HL-60 (cell line): Measurements from ENCODE around the gene PECR.

Source experiments
- DNase-seq, 2 experiments: peaks; one replicate each; pipeline ENCODE4 v3.0.0-alpha.2; 2010 to 2020; ENCODE audit warnings: low read depth in 1 of 2, low spot score in 1 of 2
- H3K27ac ChIP-seq: fragments of 250-450 bp; sonication (Bioruptor Pico); replicated peaks from 2 replicates; pipeline ENCODE4 v1.5.1; 2020; ENCODE audit warnings: mild to moderate bottlenecking, moderate library complexity
- H3K27me3 ChIP-seq: fragments of 250-450 bp; sonication (Bioruptor Pico); 2 replicates; pipeline ENCODE4 v1.5.1; 2021; ENCODE audit warnings: mild to moderate bottlenecking, moderate library complexity; ENCODE audit not compliant: insufficient read depth, poor library complexity, severe bottlenecking
- H3K4me3 ChIP-seq: replicated peaks from 2 replicates; pipeline ENCODE4 v1.5.1; 2011; ENCODE audit warnings: mild to moderate bottlenecking, control low read depth, low read length; ENCODE audit not compliant: insufficient read depth
- GABPA ChIP-seq: IDR thresholded peaks from 2 replicates; pipeline ENCODE4 v1.6.1; 2012; ENCODE audit warnings: low read depth
- POLR2AphosphoS5 ChIP-seq: IDR thresholded peaks from 2 replicates; pipeline ENCODE4 v1.6.1; 2012; ENCODE audit warnings: low read depth
- SPI1 ChIP-seq: IDR thresholded peaks from 2 replicates; pipeline ENCODE4 v1.6.1; 2012; ENCODE audit warnings: low read depth, mild to moderate bottlenecking, borderline replicate concordance
- TF ChIP-seq, protein P1 (sequence below): IDR thresholded peaks from 2 replicates; pipeline ENCODE4 v1.6.1; 2012; ENCODE audit warnings: low read depth; ENCODE audit not compliant: insufficient replicate concordance
- TF ChIP-seq, protein P2 (sequence below): IDR thresholded peaks from one replicate; pipeline ENCODE4 v1.5.1; 2011; ENCODE audit warnings: low read length, control low read depth, inconsistent platforms; ENCODE audit not compliant: insufficient read depth

The PECR gene

DNA sequence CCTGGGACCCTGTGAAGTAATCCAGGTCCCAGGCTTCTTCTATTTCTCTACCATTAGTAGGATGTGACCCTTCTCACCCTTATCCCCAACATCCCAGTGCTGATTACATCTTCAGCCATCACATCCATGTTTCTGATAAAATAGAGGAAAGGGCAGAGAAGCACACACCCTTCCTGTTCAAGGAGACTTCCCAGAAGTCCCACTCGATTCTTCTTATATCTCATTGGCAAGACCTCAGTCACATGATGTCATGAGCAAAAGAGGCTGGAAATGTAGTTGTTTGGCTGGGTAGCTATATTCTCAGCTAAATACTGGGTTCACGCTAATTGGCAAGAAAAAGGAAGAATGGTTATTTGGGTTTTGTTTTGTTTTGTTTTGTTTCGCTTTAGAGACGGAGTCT is 19.5 kb upstream of the PECR start:
- DNase-seq: no peak
- Histone ChIP-seq H3K27me3 (no peaks in the 10 kb centered on the region), H3K4me3 (no peak overlapping the region), H3K27ac (no peak overlapping the region)
- TF ChIP-seq SPI1 (no peak), POLR2AphosphoS5 (no peak), GABPA (no peak)
- TF ChIP-seq, protein P1, sequence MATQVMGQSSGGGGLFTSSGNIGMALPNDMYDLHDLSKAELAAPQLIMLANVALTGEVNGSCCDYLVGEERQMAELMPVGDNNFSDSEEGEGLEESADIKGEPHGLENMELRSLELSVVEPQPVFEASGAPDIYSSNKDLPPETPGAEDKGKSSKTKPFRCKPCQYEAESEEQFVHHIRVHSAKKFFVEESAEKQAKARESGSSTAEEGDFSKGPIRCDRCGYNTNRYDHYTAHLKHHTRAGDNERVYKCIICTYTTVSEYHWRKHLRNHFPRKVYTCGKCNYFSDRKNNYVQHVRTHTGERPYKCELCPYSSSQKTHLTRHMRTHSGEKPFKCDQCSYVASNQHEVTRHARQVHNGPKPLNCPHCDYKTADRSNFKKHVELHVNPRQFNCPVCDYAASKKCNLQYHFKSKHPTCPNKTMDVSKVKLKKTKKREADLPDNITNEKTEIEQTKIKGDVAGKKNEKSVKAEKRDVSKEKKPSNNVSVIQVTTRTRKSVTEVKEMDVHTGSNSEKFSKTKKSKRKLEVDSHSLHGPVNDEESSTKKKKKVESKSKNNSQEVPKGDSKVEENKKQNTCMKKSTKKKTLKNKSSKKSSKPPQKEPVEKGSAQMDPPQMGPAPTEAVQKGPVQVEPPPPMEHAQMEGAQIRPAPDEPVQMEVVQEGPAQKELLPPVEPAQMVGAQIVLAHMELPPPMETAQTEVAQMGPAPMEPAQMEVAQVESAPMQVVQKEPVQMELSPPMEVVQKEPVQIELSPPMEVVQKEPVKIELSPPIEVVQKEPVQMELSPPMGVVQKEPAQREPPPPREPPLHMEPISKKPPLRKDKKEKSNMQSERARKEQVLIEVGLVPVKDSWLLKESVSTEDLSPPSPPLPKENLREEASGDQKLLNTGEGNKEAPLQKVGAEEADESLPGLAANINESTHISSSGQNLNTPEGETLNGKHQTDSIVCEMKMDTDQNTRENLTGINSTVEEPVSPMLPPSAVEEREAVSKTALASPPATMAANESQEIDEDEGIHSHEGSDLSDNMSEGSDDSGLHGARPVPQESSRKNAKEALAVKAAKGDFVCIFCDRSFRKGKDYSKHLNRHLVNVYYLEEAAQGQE: no peak
- TF ChIP-seq, protein P2, sequence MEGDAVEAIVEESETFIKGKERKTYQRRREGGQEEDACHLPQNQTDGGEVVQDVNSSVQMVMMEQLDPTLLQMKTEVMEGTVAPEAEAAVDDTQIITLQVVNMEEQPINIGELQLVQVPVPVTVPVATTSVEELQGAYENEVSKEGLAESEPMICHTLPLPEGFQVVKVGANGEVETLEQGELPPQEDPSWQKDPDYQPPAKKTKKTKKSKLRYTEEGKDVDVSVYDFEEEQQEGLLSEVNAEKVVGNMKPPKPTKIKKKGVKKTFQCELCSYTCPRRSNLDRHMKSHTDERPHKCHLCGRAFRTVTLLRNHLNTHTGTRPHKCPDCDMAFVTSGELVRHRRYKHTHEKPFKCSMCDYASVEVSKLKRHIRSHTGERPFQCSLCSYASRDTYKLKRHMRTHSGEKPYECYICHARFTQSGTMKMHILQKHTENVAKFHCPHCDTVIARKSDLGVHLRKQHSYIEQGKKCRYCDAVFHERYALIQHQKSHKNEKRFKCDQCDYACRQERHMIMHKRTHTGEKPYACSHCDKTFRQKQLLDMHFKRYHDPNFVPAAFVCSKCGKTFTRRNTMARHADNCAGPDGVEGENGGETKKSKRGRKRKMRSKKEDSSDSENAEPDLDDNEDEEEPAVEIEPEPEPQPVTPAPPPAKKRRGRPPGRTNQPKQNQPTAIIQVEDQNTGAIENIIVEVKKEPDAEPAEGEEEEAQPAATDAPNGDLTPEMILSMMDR: no peak

DNA sequence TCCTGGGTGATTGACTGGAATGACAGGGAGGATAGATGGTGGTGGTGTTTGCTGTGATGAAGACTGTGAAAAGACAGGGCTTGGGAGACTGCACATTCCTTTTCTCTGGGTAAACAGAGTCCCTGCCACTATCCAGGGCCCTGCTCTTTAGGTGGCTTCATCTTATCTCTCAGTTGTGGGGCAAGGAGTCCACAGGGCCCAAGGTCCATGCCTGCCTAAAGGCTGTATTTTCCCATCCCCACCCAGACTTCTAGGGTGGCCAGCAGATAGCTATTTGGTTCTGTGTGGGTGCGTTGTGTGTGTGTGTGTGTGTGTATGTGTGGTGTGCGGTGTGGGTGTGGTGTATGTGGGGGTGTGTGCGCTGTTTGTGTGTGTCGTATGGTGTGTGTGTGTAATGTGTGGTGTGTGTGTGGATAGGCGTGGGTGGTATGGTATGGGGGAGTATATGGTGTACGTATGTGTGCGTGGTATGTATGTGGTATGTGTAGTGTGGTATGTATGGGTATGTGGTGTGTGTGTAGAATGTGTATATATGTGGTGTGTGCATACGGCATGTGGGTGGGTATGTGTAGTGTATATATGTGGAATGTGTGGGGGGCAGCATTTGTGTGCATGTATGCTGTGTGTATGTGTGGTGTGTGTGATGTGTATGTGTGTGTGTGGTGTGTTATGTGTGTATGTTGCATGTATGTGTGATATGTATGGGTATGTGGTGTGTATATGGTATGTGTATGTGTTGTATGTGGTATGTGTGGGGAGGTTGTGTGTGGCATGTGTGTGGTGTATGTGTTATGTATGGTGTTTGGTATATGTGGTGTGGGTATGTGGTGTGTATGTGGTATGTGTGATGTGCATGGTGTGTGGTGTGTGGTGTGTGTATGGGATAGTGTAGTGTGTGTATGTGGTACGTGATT is 17.1 kb upstream of the PECR start:
- no peak for DNase-seq

DNA sequence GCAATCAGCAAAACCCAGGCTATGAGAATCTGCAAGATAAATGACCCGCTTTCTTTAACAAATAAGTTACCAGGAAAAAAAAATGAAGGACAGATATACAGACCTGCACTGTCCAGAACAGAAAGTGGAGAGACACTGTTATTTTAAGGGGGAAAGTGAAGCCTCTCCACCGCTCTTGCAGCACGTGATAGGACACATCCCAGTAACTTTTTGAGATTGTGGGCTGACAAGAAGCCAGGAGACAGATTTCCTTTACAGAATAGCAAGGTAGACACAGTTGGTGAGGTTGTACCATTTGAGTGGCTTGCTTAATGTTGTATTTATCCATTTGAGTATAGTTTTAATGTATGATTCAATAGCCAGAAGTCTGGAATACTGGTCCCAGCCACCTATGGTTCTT is 13.1 kb upstream of the PECR start:
- TF ChIP-seq SPI1 (no peak), GABPA (no peak), POLR2AphosphoS5 (no peak)
- TF ChIP-seq, protein P1: no peak
- TF ChIP-seq, protein P2: no peak
- no peak for DNase-seq
- no peak overlapping the region for H3K27ac ChIP-seq
- no peaks in the 10 kb centered on the region for H3K27me3 ChIP-seq
- H3K4me3 ChIP-seq: no peak overlapping the region

More for the DNA sequence above, 17.1 kb upstream of the PECR start:
- TF ChIP-seq, protein P2: no peak
- TF ChIP-seq, protein P1: no peak
- no peak for TF ChIP-seq POLR2AphosphoS5
- no peak for TF ChIP-seq SPI1
- H3K4me3 ChIP-seq: no peak overlapping the region
- no peak overlapping the region for H3K27ac ChIP-seq
- H3K27me3 ChIP-seq: no peaks in the 10 kb centered on the region
